H1 (cell line): Measurements from ENCODE around the gene SERPINB5. TPM values are rescaled to one million over a fixed set of nuclear protein-coding genes. Genes with fewer than 3 reads are reported as not detected.

Experiments
- CTCF ChIA-PET: fragments of 300-600 bp; sonication (Branson Sonifier 250); formaldehyde crosslinking; loops from one replicate; lab custom pipeline; 2021; ENCODE audit not compliant: partially characterized antibody; lab: Charles Lee
- POLR2A ChIA-PET: fragments of 300-600 bp; sonication (Branson Sonifier 250); formaldehyde crosslinking; loops from one replicate; lab custom pipeline; 2021; ENCODE audit warnings: inconsistent platforms; ENCODE audit not compliant: partially characterized antibody; lab: Charles Lee
- DNase-seq, 2 experiments: peaks; one replicate each; pipeline versions ENCODE4 v3.0.0 to v3.0.0-alpha.2; 2010 to 2022; ENCODE audit warnings: low spot score in 2 of 2, low read depth in 1 of 2, mixed read lengths in 1 of 2
- FAIRE-seq: peaks from 2 replicates; lab custom pipeline; 2011; peaks lifted over from hg19 to GRCh38; lab: Jason Lieb, UNC
- H2AFZ ChIP-seq: 2 replicates; pipeline ENCODE4 v1.8.1; 2012; ENCODE audit warnings: low read length, inconsistent platforms
- H2AK5ac ChIP-seq: 2 replicates; pipeline ENCODE4 v1.6.1; 2013; ENCODE audit warnings: low read depth, low read length
- H2BK120ac ChIP-seq: replicated peaks from 2 replicates; pipeline ENCODE3; 2013; ENCODE audit warnings: low read depth, low read length, inconsistent platforms
- H2BK12ac ChIP-seq: 2 replicates; pipeline ENCODE4 v1.6.1; 2013; ENCODE audit warnings: low read depth, low read length
- H2BK15ac ChIP-seq: 2 replicates; pipeline ENCODE4 v1.6.1; 2013; ENCODE audit warnings: low read length
- H2BK20ac ChIP-seq: 2 replicates; pipeline ENCODE4 v1.6.1; 2013; ENCODE audit warnings: low read length
- H2BK5ac ChIP-seq: 2 replicates; pipeline ENCODE4 v1.6.1; 2013; ENCODE audit warnings: low read depth, low read length
- H3K14ac ChIP-seq: 2 replicates; pipeline ENCODE4 v1.6.1; 2013; ENCODE audit warnings: inconsistent platforms; ENCODE audit not compliant: insufficient read length
- H3K18ac ChIP-seq: 2 replicates; pipeline ENCODE4 v1.6.1; 2013; ENCODE audit warnings: low read length; ENCODE audit errors: extremely low read depth
- H3K23ac ChIP-seq: 2 replicates; pipeline ENCODE4 v1.6.1; 2013; ENCODE audit warnings: inconsistent platforms; ENCODE audit not compliant: insufficient read length
- H3K23me2 ChIP-seq: 2 replicates; pipeline ENCODE4 v1.6.1; 2013; ENCODE audit warnings: low read depth, low read length
- H3K27ac ChIP-seq: 2 replicates; pipeline ENCODE4 v1.6.1; 2011; ENCODE audit warnings: low read depth, low read length, inconsistent platforms
- H3K27me3 ChIP-seq, 4 experiments: replicated peaks in 1 of 4; 1 replicate in 1 of 4; 2 replicates in 3 of 4; pipeline versions ENCODE4 v1.6.1 to v1.8.1; 2011 to 2013; ENCODE audit warnings: low read length in 3 of 4, mild to moderate bottlenecking in 3 of 4, inconsistent platforms in 2 of 4, mixed read lengths in 2 of 4, moderate library complexity in 1 of 4; ENCODE audit not compliant: control insufficient read depth in 3 of 4, insufficient read depth in 3 of 4; ENCODE audit errors: extremely low read depth in 1 of 4
- H3K36me3 ChIP-seq, 4 experiments: 2 replicates each; pipeline versions ENCODE4 v1.6.1 to v1.8.1; 2011 to 2013; ENCODE audit warnings: mild to moderate bottlenecking in 4 of 4, low read length in 3 of 4, moderate library complexity in 2 of 4, control low read depth in 1 of 4, inconsistent platforms in 1 of 4; ENCODE audit not compliant: insufficient read depth in 4 of 4, control insufficient read depth in 2 of 4
- H3K4ac ChIP-seq: replicated peaks from 2 replicates; pipeline ENCODE3; 2013; ENCODE audit warnings: low read length, low read depth, mixed read lengths, inconsistent platforms; ENCODE audit not compliant: insufficient read length
- H3K4me1 ChIP-seq, 4 experiments: replicated peaks in 1 of 4; 1 replicate in 1 of 4; 2 replicates in 3 of 4; pipeline versions ENCODE4 v1.6.1 to v1.8.1; 2011 to 2013; ENCODE audit warnings: low read length in 3 of 4, inconsistent platforms in 2 of 4, mixed read lengths in 1 of 4; ENCODE audit not compliant: insufficient read depth in 4 of 4, control insufficient read depth in 3 of 4
- H3K4me2 ChIP-seq, 2 experiments: 2 replicates each; pipeline versions ENCODE4 v1.6.1 to v1.8.1; 2011 to 2013; ENCODE audit warnings: low read depth in 2 of 2, low read length in 2 of 2, control low read depth in 1 of 2, inconsistent platforms in 1 of 2, mild to moderate bottlenecking in 1 of 2; ENCODE audit not compliant: insufficient read depth in 1 of 2
- H3K4me3 ChIP-seq, 4 experiments: fragments of 200-600, 300-600 bp in 1 of 4; sonication (generic), shearing (Covaris generic), sonication (Bioruptor Twin) in 1 of 4; 2 replicates each; pipeline versions ENCODE4 v1.5.1 to v1.8.1; 2011 to 2016; ENCODE audit warnings: low read length in 4 of 4, low read depth in 3 of 4, control low read depth in 2 of 4, inconsistent platforms in 2 of 4, mild to moderate bottlenecking in 2 of 4, mixed read lengths in 1 of 4, moderate library complexity in 1 of 4; ENCODE audit not compliant: insufficient read depth in 2 of 4; ENCODE audit errors: extremely low read depth in 1 of 4
- H3K56ac ChIP-seq: replicated peaks from 2 replicates; pipeline ENCODE3; 2013; ENCODE audit warnings: low read depth, mild to moderate bottlenecking, mixed read lengths, low read length, inconsistent platforms; ENCODE audit not compliant: insufficient read length
- H3K79me1 ChIP-seq: 2 replicates; pipeline ENCODE4 v1.6.1; 2013; ENCODE audit warnings: low read depth, low read length, control low read depth
- H3K79me2 ChIP-seq, 2 experiments: 2 replicates each; pipeline versions ENCODE4 v1.6.1 to v1.8.1; 2012 to 2013; ENCODE audit warnings: low read length in 2 of 2, mild to moderate bottlenecking in 2 of 2, inconsistent platforms in 1 of 2; ENCODE audit not compliant: insufficient read depth in 2 of 2, control insufficient read depth in 1 of 2
- H3K9ac ChIP-seq, 4 experiments: replicated peaks in 1 of 4; 1 replicate in 1 of 4; 2 replicates in 3 of 4; pipeline versions ENCODE4 v1.6.1 to v1.8.1; 2011 to 2013; ENCODE audit warnings: low read depth in 3 of 4, low read length in 3 of 4, control low read depth in 2 of 4, mild to moderate bottlenecking in 2 of 4, moderate library complexity in 2 of 4, inconsistent platforms in 1 of 4; ENCODE audit errors: extremely low read depth in 1 of 4
- H3K9me3 ChIP-seq, 2 experiments: 2 replicates each; pipeline versions ENCODE4 v1.6.1 to v1.8.1; 2012 to 2013; ENCODE audit warnings: mild to moderate bottlenecking in 2 of 2, moderate library complexity in 2 of 2, control low read depth in 1 of 2, inconsistent platforms in 1 of 2, low read depth in 1 of 2, low read length in 1 of 2, mixed read lengths in 1 of 2; ENCODE audit not compliant: insufficient read depth in 2 of 2
- H4K20me1 ChIP-seq, 2 experiments: replicated peaks in 1 of 2; 2 replicates each; pipeline versions ENCODE3 to v1.8.1; 2011 to 2013; ENCODE audit warnings: inconsistent platforms in 2 of 2, low read length in 2 of 2, mild to moderate bottlenecking in 1 of 2; ENCODE audit not compliant: insufficient read depth in 2 of 2, control insufficient read depth in 1 of 2
- H4K5ac ChIP-seq: 2 replicates; pipeline ENCODE4 v1.6.1; 2013; ENCODE audit warnings: low read length, low read depth, mixed read lengths, inconsistent platforms; ENCODE audit not compliant: insufficient read length
- H4K8ac ChIP-seq: 2 replicates; pipeline ENCODE4 v1.8.0; 2013; ENCODE audit warnings: mild to moderate bottlenecking, moderate library complexity, low read length, inconsistent platforms; ENCODE audit not compliant: insufficient read depth; ENCODE audit errors: extremely low read depth
- H4K91ac ChIP-seq: replicated peaks from 2 replicates; pipeline ENCODE3; 2013; ENCODE audit warnings: low read length, mixed read lengths, inconsistent platforms; ENCODE audit not compliant: insufficient read length
- GTF2F1 ChIP-seq: IDR thresholded peaks from 2 replicates; pipeline ENCODE4 v1.6.1; 2012; ENCODE audit warnings: low read depth, low read length, improper control_type of control experiment, borderline replicate concordance
- RBBP5 ChIP-seq: IDR thresholded peaks from 2 replicates; pipeline ENCODE4 v1.7.1; 2012; ENCODE audit warnings: low read depth, mild to moderate bottlenecking, inconsistent platforms, low read length, moderate library complexity, borderline replicate concordance
- SUZ12 ChIP-seq: fragments of 200-600 bp; sonication (generic); IDR thresholded peaks from 2 replicates; pipeline ENCODE4 v1.6.1; 2012; ENCODE audit warnings: mild to moderate bottlenecking, inconsistent platforms, low read length, moderate library complexity, mixed read lengths
- TBP ChIP-seq: IDR thresholded peaks from 2 replicates; pipeline ENCODE4 v1.6.1; 2011; ENCODE audit warnings: low read depth, low read length, improper control_type of control experiment
- WGBS, 2 experiments: shearing (Covaris generic) in 1 of 2; methylation state at CpG; one replicate each; pipeline versions ENCODE4 v1.1.6 to v1.1.7; 2013 to 2015; ENCODE audit warnings: low lambda C conversion rate in 2 of 2, mixed read lengths in 2 of 2, inconsistent platforms in 1 of 2, low coverage in 1 of 2, missing lambda C conversion rate in 1 of 2; ENCODE audit not compliant: insufficient replicate concordance in 2 of 2, insufficient coverage in 1 of 2, insufficient read length in 1 of 2; ENCODE audit errors: extremely low coverage in 1 of 2, missing lambda C conversion rate in 1 of 2; 5-methylcytosine and 5-hydroxymethylcytosine counted together
- polyA plus RNA-seq, 7 experiments: library from polyadenylated mRNA; depleted of rRNA in 3 of 7; stranded (reverse) in 5 of 7; unstranded in 2 of 7; fragments of >200 nt in 5 of 7; fragments of 200-250 nt in 2 of 7; gene quantifications; 1 replicate in 5 of 7; 2 replicates in 1 of 7; 4 replicates in 1 of 7; pipeline versions ENCODE4 v1.2.1 to v1.2.3, GENCODE V29; 2011 to 2013; ENCODE audit warnings: missing spikeins in 2 of 7, mixed read lengths in 2 of 7
- total RNA-seq: library from RNA; stranded (reverse); fragmentation: NEBNext Ultra II Directional; extraction: Animal tissue kit (Norgen Biotek cat#: 25700); gene quantifications from 2 replicates; pipeline ENCODE4 v1.2.1, GENCODE V29; 2021

SERPINB5 gene
- total and polyA plus RNA-seq, 2 of the 8 experiments (the other 6 are each of a cell fraction or from before 2014, with no cell fraction given) = 0.03 TPM; not detected in 1

DNA sequence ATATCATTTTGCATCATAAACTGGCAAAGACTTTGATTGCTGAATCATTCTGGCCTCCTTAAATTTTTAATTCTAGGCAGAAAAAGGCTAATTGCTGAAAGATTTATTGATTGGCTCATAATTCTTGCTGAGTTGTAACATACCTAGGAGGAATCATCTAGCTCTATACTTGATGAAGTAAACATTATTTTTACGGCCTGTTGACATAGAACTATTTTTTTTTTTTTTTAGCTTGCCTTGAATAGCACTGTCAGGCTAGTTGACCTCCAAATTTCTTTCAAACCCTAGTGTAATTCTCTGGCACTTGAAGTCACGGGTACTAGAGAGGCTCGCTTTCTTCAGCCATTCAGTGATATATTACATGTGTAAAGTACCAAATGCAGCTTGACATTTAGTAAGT, 68.2 kb downstream of the SERPINB5 start:
- Histone ChIP-seq H3K79me1 (no peaks in the 10 kb centered on the region), H3K4ac (no peak overlapping the region), H4K8ac (no peak overlapping the region), H3K36me3 (no peaks in the 10 kb centered on the region), H4K20me1 (no peaks in the 10 kb centered on the region), H2BK5ac (no peak overlapping the region), H3K23ac (no peak overlapping the region), H2BK12ac (no peak overlapping the region), H3K14ac (no peak overlapping the region), H4K91ac (no peak overlapping the region), H3K27me3 (no peaks in the 10 kb centered on the region; a peak in 1 of 7 replicates), H3K23me2 (no peaks in the 10 kb centered on the region), H2AFZ (no peak overlapping the region), H3K27ac (no peak overlapping the region), H3K9me3 (no peaks in the 10 kb centered on the region), H3K56ac (no peak overlapping the region), H2AK5ac (no peak overlapping the region), H3K79me2 (no peaks in the 10 kb centered on the region), H3K4me2 (no peak overlapping the region), H2BK15ac (no peak overlapping the region), H3K9ac (no peak overlapping the region), H3K4me1 (peaks cover 0 to 3% (median 0%) of the 10 kb centered on the region in 4 experiments; a peak in 1 of 7 replicates), H2BK20ac (no peak overlapping the region), H2BK120ac (no peak overlapping the region), H3K18ac (no peak overlapping the region), H3K4me3 (no peak overlapping the region), H4K5ac (no peak overlapping the region)
- WGBS, 2 experiments = 82% methylated on average over 3 of the region's 3 CpGs; no CpG with 5 or more reads in 1 of the 2 experiments
- ChIA-PET POLR2A (no interaction called here), CTCF (interaction anchor here (0.7 to 1.3 kb wide), 5 partner anchors 13 to 33 kb away, joined by 3 to 5 read pairs (median 4); no protein-coding TSS in a partner anchor)
- FAIRE-seq (no peak), DNase-seq (no peak)
- no peak for TF ChIP-seq GTF2F1
- TF ChIP-seq RBBP5 = no peak
- no peak for TF ChIP-seq TBP
- TF ChIP-seq SUZ12 = no peak
